ENCODE results near the gene CORO2B.

Gene CORO2B

DNA sequence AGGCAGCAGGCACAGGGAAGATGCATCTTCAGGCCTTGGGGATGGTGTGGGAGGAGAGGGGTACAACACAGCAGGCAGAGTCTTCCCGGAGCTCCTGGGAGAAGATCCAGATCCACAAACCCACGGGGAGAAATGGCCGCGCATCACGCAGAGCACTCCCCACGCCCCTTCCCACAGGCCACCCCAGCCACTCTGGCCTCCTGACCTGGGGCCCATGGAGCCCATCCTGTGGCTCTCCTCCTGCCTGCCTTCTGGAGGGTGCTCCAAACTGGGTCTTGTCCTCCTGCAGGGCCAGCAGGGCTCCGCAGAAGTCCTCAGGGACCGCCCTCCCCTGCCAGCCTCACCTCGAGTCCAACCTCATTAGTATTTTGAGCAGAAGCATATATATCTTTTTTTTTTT is 17.9 kb downstream of the CORO2B start:
- Histone ChIP-seq H3K9me2 (replicated peaks; ENCODE audit: insufficient read depth, low read length) (no peaks in the 10 kb centered on the region), H3K36me3 (ENCODE audit: low read length) (no peaks in the 10 kb centered on the region), H3F3A (ENCODE audit: insufficient read depth) (no peaks in the 10 kb centered on the region), H3K4me3 (ENCODE audit: insufficient read depth, low read length, poor library complexity, severe bottlenecking) (no peak overlapping the region), H3K9me3 (ENCODE audit: insufficient read depth, low read length) (no peaks in the 10 kb centered on the region), H3K4me2 (ENCODE audit: low read depth, low read length, poor library complexity, severe bottlenecking) (no peak overlapping the region), H3K9ac (ENCODE audit: low read length) (no peak overlapping the region), H2AFZ (ENCODE audit: low read depth, low read length, severe bottlenecking) (no peak overlapping the region), H4K20me1 (ENCODE audit: low read depth, low read length) (no peaks in the 10 kb centered on the region), H3K27ac (ENCODE audit: low read depth, low read length) (no peak overlapping the region), H3K27me3 (ENCODE audit: low read length) (no peaks in the 10 kb centered on the region), H3K79me2 (ENCODE audit: insufficient read depth, low read length) (no peaks in the 10 kb centered on the region)
- no peak for TF ChIP-seq EZH2phosphoT487 (conservative IDR thresholded peaks at IDR 0.05; ENCODE audit: low read length)
- TF ChIP-seq, protein P1, sequence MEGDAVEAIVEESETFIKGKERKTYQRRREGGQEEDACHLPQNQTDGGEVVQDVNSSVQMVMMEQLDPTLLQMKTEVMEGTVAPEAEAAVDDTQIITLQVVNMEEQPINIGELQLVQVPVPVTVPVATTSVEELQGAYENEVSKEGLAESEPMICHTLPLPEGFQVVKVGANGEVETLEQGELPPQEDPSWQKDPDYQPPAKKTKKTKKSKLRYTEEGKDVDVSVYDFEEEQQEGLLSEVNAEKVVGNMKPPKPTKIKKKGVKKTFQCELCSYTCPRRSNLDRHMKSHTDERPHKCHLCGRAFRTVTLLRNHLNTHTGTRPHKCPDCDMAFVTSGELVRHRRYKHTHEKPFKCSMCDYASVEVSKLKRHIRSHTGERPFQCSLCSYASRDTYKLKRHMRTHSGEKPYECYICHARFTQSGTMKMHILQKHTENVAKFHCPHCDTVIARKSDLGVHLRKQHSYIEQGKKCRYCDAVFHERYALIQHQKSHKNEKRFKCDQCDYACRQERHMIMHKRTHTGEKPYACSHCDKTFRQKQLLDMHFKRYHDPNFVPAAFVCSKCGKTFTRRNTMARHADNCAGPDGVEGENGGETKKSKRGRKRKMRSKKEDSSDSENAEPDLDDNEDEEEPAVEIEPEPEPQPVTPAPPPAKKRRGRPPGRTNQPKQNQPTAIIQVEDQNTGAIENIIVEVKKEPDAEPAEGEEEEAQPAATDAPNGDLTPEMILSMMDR (IDR thresholded peaks at IDR 0.05; ENCODE audit: insufficient read depth, low read length, poor library complexity, severe bottlenecking): no peak

- Histone ChIP-seq H3K36me3 (ENCODE audit: low read length) (no peaks in the 10 kb centered on the region), H4K20me1 (ENCODE audit: low read depth, low read length) (no peaks in the 10 kb centered on the region), H3K27ac (ENCODE audit: low read depth, low read length) (no peak overlapping the region), H3K4me3 (ENCODE audit: insufficient read depth, low read length, poor library complexity, severe bottlenecking) (no peak overlapping the region), H3K9ac (ENCODE audit: low read length) (no peak overlapping the region), H2AFZ (ENCODE audit: low read depth, low read length, severe bottlenecking) (no peak overlapping the region), H3K9me2 (replicated peaks; ENCODE audit: insufficient read depth, low read length) (no peaks in the 10 kb centered on the region), H3K79me2 (ENCODE audit: insufficient read depth, low read length) (no peaks in the 10 kb centered on the region), H3K4me2 (ENCODE audit: low read depth, low read length, poor library complexity, severe bottlenecking) (no peak overlapping the region), H3K9me3 (ENCODE audit: insufficient read depth, low read length) (no peaks in the 10 kb centered on the region), H3F3A (ENCODE audit: insufficient read depth) (no peaks in the 10 kb centered on the region), H3K27me3 (ENCODE audit: low read length) (no peaks in the 10 kb centered on the region)
- TF ChIP-seq, protein P1 (IDR thresholded peaks at IDR 0.05; ENCODE audit: insufficient read depth, low read length, poor library complexity, severe bottlenecking): no peak
- TF ChIP-seq EZH2phosphoT487 (conservative IDR thresholded peaks at IDR 0.05; ENCODE audit: low read length): no peak
Measured at GRCh38 chr15:68597581-68597980, 18.8 kb downstream of the CORO2B start.

- no peaks in the 10 kb centered on the region for H3K79me2 ChIP-seq (ENCODE audit: insufficient read depth, low read length)
- H3K36me3 ChIP-seq (ENCODE audit: low read length): no peaks in the 10 kb centered on the region
- no peak overlapping the region for H3K27ac ChIP-seq (ENCODE audit: low read depth, low read length)
- no peak for TF ChIP-seq EZH2phosphoT487 (conservative IDR thresholded peaks at IDR 0.05; ENCODE audit: low read length)
- TF ChIP-seq, protein P1 (IDR thresholded peaks at IDR 0.05; ENCODE audit: insufficient read depth, low read length, poor library complexity, severe bottlenecking): no peak
- no peaks in the 10 kb centered on the region for H3F3A ChIP-seq (ENCODE audit: insufficient read depth)
- no peak overlapping the region for H2AFZ ChIP-seq (ENCODE audit: low read depth, low read length, severe bottlenecking)
- H3K9me2 ChIP-seq (replicated peaks; ENCODE audit: insufficient read depth, low read length): no peaks in the 10 kb centered on the region
- no peak overlapping the region for H3K9ac ChIP-seq (ENCODE audit: low read length)
- H3K4me3 ChIP-seq (ENCODE audit: insufficient read depth, low read length, poor library complexity, severe bottlenecking): no peak overlapping the region
- H4K20me1 ChIP-seq (ENCODE audit: low read depth, low read length): no peaks in the 10 kb centered on the region
- no peaks in the 10 kb centered on the region for H3K27me3 ChIP-seq (ENCODE audit: low read length)
- no peaks in the 10 kb centered on the region for H3K9me3 ChIP-seq (ENCODE audit: insufficient read depth, low read length)
- no peak overlapping the region for H3K4me2 ChIP-seq (ENCODE audit: low read depth, low read length, poor library complexity, severe bottlenecking)
Measured at GRCh38 chr15:68598171-68599152, 19.7 kb downstream of the CORO2B start.
